Uterus (tissue), 4 donors: ENCODE results near the gene DPF3. TPM values are rescaled to one million over a fixed set of nuclear protein-coding genes. Genes with fewer than 3 reads are reported as not detected.

Experiments used
- DNase-seq, 2 donors: peaks; one replicate each; pipeline ENCODE4 v3.0.0-alpha.2; 2019 to 2020
- H3K27ac ChIP-seq, 2 donors: fragments of 200-600 bp; sonication (generic); 1 replicate in 1 of 2; 2 replicates in 1 of 2; pipeline ENCODE4 v1.5.1; 2016 to 2018
- H3K27me3 ChIP-seq, 2 donors: fragments of 200-600 bp; sonication (generic); one replicate each; pipeline ENCODE4 v1.5.1; 2018 to 2019; ENCODE audit warnings: control low read depth in 1 of 2
- H3K36me3 ChIP-seq, 2 donors: fragments of 200-600 bp; sonication (generic); one replicate each; pipeline ENCODE4 v1.5.1; 2019; ENCODE audit warnings: control low read depth in 1 of 2
- H3K4me1 ChIP-seq, 2 donors: fragments of 200-600 bp; sonication (generic); one replicate each; pipeline ENCODE4 v1.5.1; 2018 to 2019; ENCODE audit warnings: control low read depth in 1 of 2
- H3K4me3 ChIP-seq, 2 donors: fragments of 200-600 bp; sonication (generic); 1 replicate in 1 of 2; 2 replicates in 1 of 2; pipeline ENCODE4 v1.5.1; 2018 to 2019; ENCODE audit warnings: mild to moderate bottlenecking in 1 of 2
- H3K9me3 ChIP-seq, 2 donors: fragments of 200-600 bp; sonication (generic); one replicate each; pipeline ENCODE4 v1.5.1; 2019; ENCODE audit warnings: control low read depth in 1 of 2
- CTCF ChIP-seq, 4 experiments: fragments of 200-600 bp in 2 of 4; fragments of 450-650 bp in 2 of 4; sonication (generic) in 2 of 4; IDR thresholded peaks; one replicate each; pipeline ENCODE4 v1.5.1; 2016 to 2019; ENCODE audit warnings: antibody characterized with exemption in 4 of 4, mild to moderate bottlenecking in 2 of 4, moderate library complexity in 1 of 4
- POLR2A ChIP-seq, 2 donors: fragments of 450-650 bp; IDR thresholded peaks; one replicate each; pipeline ENCODE4 v1.6.1; 2016; ENCODE audit warnings: antibody characterized with exemption in 2 of 2, mild to moderate bottlenecking in 1 of 2, moderate library complexity in 1 of 2
- intact Hi-C: fragments of 100-400 bp; cut with DNase I; formaldehyde crosslinking; loops from one replicate; pipeline ENCODE4 v1.15.1; 2023; ENCODE audit warnings: low total_unique reads
- total RNA-seq, 4 donors: library from RNA; depleted of rRNA in 3 of 4; stranded (reverse); fragments of >200 nt in 3 of 4; gene quantifications; one replicate each; pipeline versions ENCODE4 v1.1.0 to v1.2.4, GENCODE V29; 2014 to 2023
- donor health status: DM: yes; HTN: yes; CAD: no.

DPF3 gene
- total RNA-seq, 4 donors from 2014 or later, result 1.6 to 2.8 TPM; not detected in 2

- no peaks in the 10 kb centered on the region for H3K9me3 ChIP-seq
- no peak overlapping the region for H3K27ac ChIP-seq
- intact Hi-C loops, result no loop called here
- H3K36me3 ChIP-seq, result no peaks in the 10 kb centered on the region
- H3K4me3 ChIP-seq, result no peak overlapping the region
- no peak for TF ChIP-seq CTCF (IDR thresholded peaks at IDR 0.05)
- TF ChIP-seq POLR2A (IDR thresholded peaks at IDR 0.05), result no peak
- no peaks in the 10 kb centered on the region for H3K4me1 ChIP-seq
- H3K27me3 ChIP-seq, result no peaks in the 10 kb centered on the region
- no peak for DNase-seq
Measured at GRCh38 chr14:72700338-72701236, 193.3 kb downstream of the DPF3 start.

- H3K9me3 ChIP-seq, result no peaks in the 10 kb centered on the region
- no peak overlapping the region for H3K27ac ChIP-seq
- no peak for TF ChIP-seq CTCF (IDR thresholded peaks at IDR 0.05)
- no peak for TF ChIP-seq POLR2A (IDR thresholded peaks at IDR 0.05)
- no peaks in the 10 kb centered on the region for H3K27me3 ChIP-seq
- no peak overlapping the region for H3K4me3 ChIP-seq
- no peak for DNase-seq
- intact Hi-C loops, result no loop called here
- H3K36me3 ChIP-seq, result no peaks in the 10 kb centered on the region
- no peaks in the 10 kb centered on the region for H3K4me1 ChIP-seq
Measured at GRCh38 chr14:72699852-72700257, 194.0 kb downstream of the DPF3 start.

DNA sequence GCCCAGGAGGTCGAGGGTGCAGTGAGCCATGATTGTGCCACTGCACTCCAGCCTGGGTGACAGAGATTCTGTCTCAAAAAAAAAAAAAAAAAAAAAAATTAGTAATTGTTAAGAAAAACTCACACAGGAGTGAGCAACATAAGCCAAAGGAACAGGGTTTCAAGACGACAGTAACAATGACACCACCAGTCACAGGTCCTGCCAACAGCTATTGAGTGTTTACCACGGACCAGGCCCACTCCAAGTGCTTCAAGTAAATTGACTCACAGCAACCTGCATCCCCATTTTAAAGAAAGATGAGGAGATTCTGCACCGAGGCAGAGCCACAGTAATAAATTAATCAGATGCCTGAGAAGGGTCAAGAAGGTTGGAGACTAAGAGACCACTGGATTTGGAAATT lies 194.5 kb downstream of the DPF3 start:
- no peaks in the 10 kb centered on the region for H3K36me3 ChIP-seq
- no peak overlapping the region for H3K27ac ChIP-seq
- H3K9me3 ChIP-seq, result no peaks in the 10 kb centered on the region
- no peaks in the 10 kb centered on the region for H3K4me1 ChIP-seq
- intact Hi-C loops, result no loop called here
- no peak for TF ChIP-seq CTCF (IDR thresholded peaks at IDR 0.05)
- H3K27me3 ChIP-seq, result no peaks in the 10 kb centered on the region
- no peak for DNase-seq
- H3K4me3 ChIP-seq, result no peak overlapping the region

- intact Hi-C loops, result no loop called here
- H3K4me3 ChIP-seq, result no peak overlapping the region
- no peak for DNase-seq
Measured at GRCh38 chr14:72692696-72693095, 201.2 kb downstream of the DPF3 start.

More at GRCh38 chr14:72692696-72693095, 201.2 kb downstream of the DPF3 start:
- Histone ChIP-seq H3K9me3 (no peaks in the 10 kb centered on the region), H3K4me1 (no peaks in the 10 kb centered on the region), H3K27me3 (no peaks in the 10 kb centered on the region), H3K36me3 (no peaks in the 10 kb centered on the region), H3K27ac (no peak overlapping the region)
- TF ChIP-seq CTCF (IDR thresholded peaks at IDR 0.05) (no peak), POLR2A (IDR thresholded peaks at IDR 0.05) (no peak)
